ENCODE measurements around the gene RAB37.

RAB37 gene

GRCh38 chr17:74704544-74704943, 32.5 kb upstream of the RAB37 start:
- ChIA-PET POLR2A (no interaction called here), CTCF (no interaction called here)
- no peak for DNase-seq (ENCODE audit: extremely low spot score)
- TF ChIP-seq ELF4 (IDR thresholded peaks at IDR 0.05) (no peak), ARNT (IDR thresholded peaks at IDR 0.05) (no peak), ZNF384 (IDR thresholded peaks at IDR 0.05) (no peak), FOXM1 (IDR thresholded peaks at IDR 0.05; ENCODE audit: borderline replicate concordance) (no peak), SUZ12 (IDR thresholded peaks at IDR 0.05) (no peak), FOXK2 (IDR thresholded peaks at IDR 0.05) (no peak), HDGF (IDR thresholded peaks at IDR 0.05; ENCODE audit: borderline replicate concordance) (no peak), PKNOX1 (IDR thresholded peaks at IDR 0.05) (no peak), L3MBTL2 (conservative IDR thresholded peaks at IDR 0.05) (no peak), NFRKB (IDR thresholded peaks at IDR 0.05) (no peak)

GRCh38 chr17:74711058-74711824, 25.8 kb upstream of the RAB37 start:
- ChIA-PET CTCF (interaction anchor here (0.6 kb wide), 1 partner anchor 46 kb away, joined by 3 read pairs; no protein-coding TSS in a partner anchor), POLR2A (no interaction called here)
- TF ChIP-seq ELF4 (IDR thresholded peaks at IDR 0.05) (no peak), ZNF384 (IDR thresholded peaks at IDR 0.05) (no peak), BHLHE40 (IDR thresholded peaks at IDR 0.05; ENCODE audit: borderline replicate concordance) (no peak), FOXM1 (IDR thresholded peaks at IDR 0.05; ENCODE audit: borderline replicate concordance) (no peak), ARNT (IDR thresholded peaks at IDR 0.05) (no peak), SUZ12 (IDR thresholded peaks at IDR 0.05) (no peak), SP1 (IDR thresholded peaks at IDR 0.05) (no peak), CTBP1 (IDR thresholded peaks at IDR 0.05; ENCODE audit: borderline replicate concordance) (no peak), NFRKB (IDR thresholded peaks at IDR 0.05) (no peak), FOXK2 (IDR thresholded peaks at IDR 0.05) (no peak), LEF1 (IDR thresholded peaks at IDR 0.05; ENCODE audit: borderline replicate concordance) (no peak)
- DNase-seq (ENCODE audit: extremely low spot score): no peak

GRCh38 chr17:74712301-74712700, 24.8 kb upstream of the RAB37 start:
- ChIA-PET CTCF (no interaction called here), POLR2A (no interaction called here)
- TF ChIP-seq FOXK2 (IDR thresholded peaks at IDR 0.05) (no peak), L3MBTL2 (conservative IDR thresholded peaks at IDR 0.05) (no peak), TARDBP (IDR thresholded peaks at IDR 0.05) (no peak), SP1 (IDR thresholded peaks at IDR 0.05) (no peak), HDGF (IDR thresholded peaks at IDR 0.05; ENCODE audit: borderline replicate concordance) (no peak), ZNF384 (IDR thresholded peaks at IDR 0.05) (no peak), FOXM1 (IDR thresholded peaks at IDR 0.05; ENCODE audit: borderline replicate concordance) (no peak), CTBP1 (IDR thresholded peaks at IDR 0.05; ENCODE audit: borderline replicate concordance) (no peak)
- no peak for DNase-seq (ENCODE audit: extremely low spot score)

GRCh38 chr17:74712756-74713155, 24.3 kb upstream of the RAB37 start, which contains the start of gene CD300LF:
Gene CD300LF, minus strand, starts transcription at chr17:74712923. Its CDS starts 57 bp downstream, at chr17:74712866.
- no peak for DNase-seq (ENCODE audit: extremely low spot score)
- TF ChIP-seq PKNOX1 (IDR thresholded peaks at IDR 0.05): no peak
- no peak for TF ChIP-seq L3MBTL2 (conservative IDR thresholded peaks at IDR 0.05)
- TF ChIP-seq FOXK2 (IDR thresholded peaks at IDR 0.05): no peak
- no peak for TF ChIP-seq ZNF384 (IDR thresholded peaks at IDR 0.05)
- TF ChIP-seq CTBP1 (IDR thresholded peaks at IDR 0.05; ENCODE audit: borderline replicate concordance): no peak
- TF ChIP-seq FOXM1 (IDR thresholded peaks at IDR 0.05; ENCODE audit: borderline replicate concordance): no peak
- TF ChIP-seq BHLHE40 (IDR thresholded peaks at IDR 0.05; ENCODE audit: borderline replicate concordance): no peak
- no peak for TF ChIP-seq ELF4 (IDR thresholded peaks at IDR 0.05)
- no peak for TF ChIP-seq SP1 (IDR thresholded peaks at IDR 0.05)
- TF ChIP-seq FOXA1 (IDR thresholded peaks at IDR 0.05): no peak
- no peak for TF ChIP-seq HDGF (IDR thresholded peaks at IDR 0.05; ENCODE audit: borderline replicate concordance)
- no peak for TF ChIP-seq ARNT (IDR thresholded peaks at IDR 0.05)
- TF ChIP-seq TARDBP (IDR thresholded peaks at IDR 0.05): no peak
- POLR2A ChIA-PET: no interaction called here
- CTCF ChIA-PET: no interaction called here

GRCh38 chr17:74713171-74713755, 23.8 kb upstream of the RAB37 start:
- no peak for DNase-seq (ENCODE audit: extremely low spot score)
- ChIA-PET POLR2A (no interaction called here), CTCF (no interaction called here)
- TF ChIP-seq HDGF (IDR thresholded peaks at IDR 0.05; ENCODE audit: borderline replicate concordance) (no peak), ELF4 (IDR thresholded peaks at IDR 0.05) (no peak), PKNOX1 (IDR thresholded peaks at IDR 0.05) (no peak), BHLHE40 (IDR thresholded peaks at IDR 0.05; ENCODE audit: borderline replicate concordance) (no peak), TARDBP (IDR thresholded peaks at IDR 0.05) (no peak), ZNF384 (IDR thresholded peaks at IDR 0.05) (no peak), FOXK2 (IDR thresholded peaks at IDR 0.05) (no peak), LEF1 (IDR thresholded peaks at IDR 0.05; ENCODE audit: borderline replicate concordance) (no peak), NFRKB (IDR thresholded peaks at IDR 0.05) (no peak), L3MBTL2 (conservative IDR thresholded peaks at IDR 0.05) (no peak), FOXA1 (IDR thresholded peaks at IDR 0.05) (no peak), FOXM1 (IDR thresholded peaks at IDR 0.05; ENCODE audit: borderline replicate concordance) (no peak), CTBP1 (IDR thresholded peaks at IDR 0.05; ENCODE audit: borderline replicate concordance) (no peak), ARNT (IDR thresholded peaks at IDR 0.05) (no peak), SUZ12 (IDR thresholded peaks at IDR 0.05) (no peak)

GRCh38 chr17:74715144-74715543, 21.9 kb upstream of the RAB37 start:
- CTCF ChIA-PET: no interaction called here
- POLR2A ChIA-PET: no interaction called here
- DNase-seq (ENCODE audit: extremely low spot score): no peak
- TF ChIP-seq L3MBTL2 (conservative IDR thresholded peaks at IDR 0.05) (no peak), SUZ12 (IDR thresholded peaks at IDR 0.05) (no peak), LEF1 (IDR thresholded peaks at IDR 0.05; ENCODE audit: borderline replicate concordance) (no peak), HDGF (IDR thresholded peaks at IDR 0.05; ENCODE audit: borderline replicate concordance) (no peak), NFRKB (IDR thresholded peaks at IDR 0.05) (no peak), PKNOX1 (IDR thresholded peaks at IDR 0.05) (no peak), ARNT (IDR thresholded peaks at IDR 0.05) (no peak), FOXK2 (IDR thresholded peaks at IDR 0.05) (no peak), CTBP1 (IDR thresholded peaks at IDR 0.05; ENCODE audit: borderline replicate concordance) (no peak)
